Neuronal stem cell (in vitro differentiated cells): ENCODE measurements around the gene CPT1C.

Experiments used
- DNase-seq: peaks from one replicate; pipeline ENCODE4 v3.0.0-alpha.2; 2013; ENCODE audit warnings: low spot score
- H2AFZ ChIP-seq: one replicate; pipeline ENCODE4 v1.6.1; 2013; ENCODE audit warnings: mild to moderate bottlenecking, low read length, inconsistent platforms
- H2AK5ac ChIP-seq: 2 replicates; pipeline ENCODE4 v1.6.1; 2013; ENCODE audit warnings: low read depth, mild to moderate bottlenecking, inconsistent platforms, low read length, moderate library complexity, mixed read lengths
- H2BK120ac ChIP-seq: 2 replicates; pipeline ENCODE4 v1.6.1; 2013; ENCODE audit warnings: low read depth, mild to moderate bottlenecking, inconsistent platforms, low read length, moderate library complexity, mixed read lengths
- H2BK12ac ChIP-seq: one replicate; pipeline ENCODE4 v1.6.1; 2013; ENCODE audit warnings: low read length, inconsistent platforms
- H2BK15ac ChIP-seq: 2 replicates; pipeline ENCODE4 v1.6.1; 2013; ENCODE audit warnings: mild to moderate bottlenecking, low read length, inconsistent platforms, mixed read lengths
- H2BK5ac ChIP-seq: one replicate; pipeline ENCODE4 v1.6.1; 2013; ENCODE audit warnings: inconsistent platforms, mild to moderate bottlenecking, low read length, moderate library complexity
- H3K14ac ChIP-seq: one replicate; pipeline ENCODE4 v1.6.1; 2013; ENCODE audit warnings: low read length, inconsistent platforms
- H3K18ac ChIP-seq: 2 replicates; pipeline ENCODE4 v1.6.1; 2013; ENCODE audit warnings: low read length, inconsistent platforms
- H3K23ac ChIP-seq: 2 replicates; pipeline ENCODE4 v1.6.1; 2013; ENCODE audit warnings: low read depth, mild to moderate bottlenecking, mixed read lengths, low read length, inconsistent platforms; ENCODE audit not compliant: poor library complexity
- H3K27ac ChIP-seq: replicated peaks from 3 replicates; pipeline ENCODE4 v1.5.1; 2013; ENCODE audit warnings: low read length, inconsistent platforms
- H3K27me3 ChIP-seq, 3 experiments: 2 replicates each; pipeline ENCODE4 v1.6.1; 2013; ENCODE audit warnings: low read length in 3 of 3, mild to moderate bottlenecking in 2 of 3, inconsistent platforms in 1 of 3, low read depth in 1 of 3, mixed read lengths in 1 of 3, moderate library complexity in 1 of 3; ENCODE audit not compliant: control insufficient read depth in 3 of 3, insufficient read depth in 3 of 3
- H3K36me3 ChIP-seq, 2 donors: replicated peaks in 1 of 2; 2 replicates each; pipeline ENCODE4 v1.6.1; 2013; ENCODE audit warnings: low read length in 2 of 2; ENCODE audit not compliant: control insufficient read depth in 2 of 2, insufficient read depth in 2 of 2
- H3K4ac ChIP-seq: 2 replicates; pipeline ENCODE4 v1.6.1; 2013; ENCODE audit warnings: inconsistent platforms, mild to moderate bottlenecking, low read length, moderate library complexity
- H3K4me1 ChIP-seq, 2 donors: 1 replicate in 1 of 2; 2 replicates in 1 of 2; pipeline ENCODE4 v1.6.1; 2013; ENCODE audit warnings: low read length in 2 of 2, low read depth in 1 of 2; ENCODE audit not compliant: control insufficient read depth in 2 of 2, insufficient read depth in 1 of 2
- H3K4me2 ChIP-seq: one replicate; pipeline ENCODE4 v1.6.1; 2013; ENCODE audit warnings: mild to moderate bottlenecking, low read length, inconsistent platforms; ENCODE audit not compliant: insufficient read depth, poor library complexity, severe bottlenecking
- H3K4me3 ChIP-seq, 2 donors: 2 replicates each; pipeline ENCODE4 v1.5.1; 2013; ENCODE audit warnings: low read length in 2 of 2, mild to moderate bottlenecking in 2 of 2, inconsistent platforms in 1 of 2, moderate library complexity in 1 of 2
- H3K79me1 ChIP-seq: one replicate; pipeline ENCODE4 v1.6.1; 2013; ENCODE audit warnings: low read depth, mild to moderate bottlenecking, inconsistent platforms, low read length, moderate library complexity
- H3K9ac ChIP-seq: one replicate; pipeline ENCODE4 v1.6.1; 2013; ENCODE audit warnings: mild to moderate bottlenecking, low read depth, low read length, inconsistent platforms; ENCODE audit not compliant: poor library complexity
- H3K9me3 ChIP-seq, 2 donors: replicated peaks in 1 of 2; 2 replicates each; pipeline versions ENCODE3 to v1.6.1; 2013; ENCODE audit warnings: low read length in 2 of 2, mild to moderate bottlenecking in 2 of 2, inconsistent platforms in 1 of 2, low read depth in 1 of 2, mixed read lengths in 1 of 2, moderate library complexity in 1 of 2; ENCODE audit not compliant: control insufficient read depth in 2 of 2, insufficient read depth in 1 of 2
- H4K8ac ChIP-seq: one replicate; pipeline ENCODE4 v1.6.1; 2013; ENCODE audit warnings: low read depth, mild to moderate bottlenecking, inconsistent platforms, low read length, moderate library complexity
- H4K91ac ChIP-seq: one replicate; pipeline ENCODE4 v1.6.1; 2013; ENCODE audit warnings: low read length, low read depth, mild to moderate bottlenecking, inconsistent platforms; ENCODE audit not compliant: poor library complexity
- WGBS, 2 donors: extraction: QIAGEN DNeasy Blood & Tissue Kit; methylation state at CpG; one replicate each; pipeline ENCODE4 v1.1.7; 2013; ENCODE audit warnings: missing lambda C conversion rate in 2 of 2, mixed read lengths in 1 of 2; ENCODE audit not compliant: insufficient read length in 2 of 2, insufficient replicate concordance in 1 of 2; ENCODE audit errors: extremely low coverage in 2 of 2; 5-methylcytosine and 5-hydroxymethylcytosine counted together

CPT1C gene

GRCh38 chr19:49710372-49710951 lies 19.5 kb downstream of the CPT1C start:
- peaks cover 0 to 10% of the 10 kb centered on the region in 2 donors for H3K9me3 ChIP-seq
- H3K9ac ChIP-seq, result no peak overlapping the region
- no peak overlapping the region for H2BK12ac ChIP-seq
- H3K27ac ChIP-seq, result no peak overlapping the region
- H2AFZ ChIP-seq, result no peak overlapping the region
- H4K8ac ChIP-seq, result no peak overlapping the region
- no peak overlapping the region for H2BK15ac ChIP-seq
- no peak overlapping the region for H3K23ac ChIP-seq
- WGBS, 2 donors, result no CpG with 5 or more reads among the region's 20 CpGs
- H3K4me2 ChIP-seq, result no peak overlapping the region
- no peak overlapping the region for H3K14ac ChIP-seq
- no peak overlapping the region for H2BK5ac ChIP-seq
- peaks cover 46 to 56% of the 10 kb centered on the region in 2 donors for H3K36me3 ChIP-seq
- H2BK120ac ChIP-seq, result no peak overlapping the region
- H2AK5ac ChIP-seq, result no peak overlapping the region
- peaks cover 4% of the 10 kb centered on the region for H3K79me1 ChIP-seq
- no peaks in the 10 kb centered on the region for H3K4me1 ChIP-seq
- no peak overlapping the region for H3K4me3 ChIP-seq
- DNase-seq, result no peak
- H4K91ac ChIP-seq, result no peak overlapping the region
- no peak overlapping the region for H3K18ac ChIP-seq
- H3K4ac ChIP-seq, result no peak overlapping the region
- peaks cover 0 to 3% (median 0%) of the 10 kb centered on the region in 3 experiments for H3K27me3 ChIP-seq

GRCh38 chr19:49712397-49712859 lies 21.5 kb downstream of the CPT1C start:
- peak overlapping the region; percentile 45 for H3K23ac ChIP-seq
- peaks cover 0 to 10% of the 10 kb centered on the region in 2 donors for H3K9me3 ChIP-seq
- no peak overlapping the region for H4K91ac ChIP-seq
- H3K79me1 ChIP-seq, result peaks cover 4% of the 10 kb centered on the region
- H2BK12ac ChIP-seq, result no peak overlapping the region
- no peaks in the 10 kb centered on the region for H3K4me1 ChIP-seq
- H3K4me3 ChIP-seq, result no peak overlapping the region
- no peak overlapping the region for H4K8ac ChIP-seq
- H3K4ac ChIP-seq, result no peak overlapping the region
- no peak overlapping the region for H3K18ac ChIP-seq
- no peak overlapping the region for H3K9ac ChIP-seq
- no peak overlapping the region for H3K14ac ChIP-seq
- peaks cover 0 to 3% (median 0%) of the 10 kb centered on the region in 3 experiments for H3K27me3 ChIP-seq
- H2BK15ac ChIP-seq, result no peak overlapping the region
- no peak overlapping the region for H2BK5ac ChIP-seq
- H2AK5ac ChIP-seq, result no peak overlapping the region
- no peak overlapping the region for H2BK120ac ChIP-seq
- WGBS, 2 donors, result 100% methylated on average over 3 of the region's 20 CpGs; no CpG with 5 or more reads in 1 of the 2 donors
- H3K36me3 ChIP-seq, result peaks cover 32 to 38% of the 10 kb centered on the region in 2 donors
- no peak overlapping the region for H3K4me2 ChIP-seq
- DNase-seq, result no peak
- no peak overlapping the region for H3K27ac ChIP-seq
- no peak overlapping the region for H2AFZ ChIP-seq

- H3K36me3 ChIP-seq, result peaks cover 31 to 33% of the 10 kb centered on the region in 2 donors
- H3K4me2 ChIP-seq, result no peak overlapping the region
- H2BK15ac ChIP-seq, result no peak overlapping the region
- no peak overlapping the region for H4K8ac ChIP-seq
- H3K27ac ChIP-seq, result no peak overlapping the region
- no peak overlapping the region for H3K9ac ChIP-seq
- H2BK5ac ChIP-seq, result no peak overlapping the region
- H3K14ac ChIP-seq, result no peak overlapping the region
- H3K27me3 ChIP-seq, result peaks cover 0 to 3% (median 0%) of the 10 kb centered on the region in 3 experiments
- H3K4me1 ChIP-seq, result no peaks in the 10 kb centered on the region
- H3K18ac ChIP-seq, result peak overlapping the region; percentile 17
- no CpG with 5 or more reads among the region's 8 CpGs for WGBS, 2 donors
- H3K79me1 ChIP-seq, result peaks cover 4% of the 10 kb centered on the region
- DNase-seq, result no peak
- no peak overlapping the region for H2BK12ac ChIP-seq
- H2AFZ ChIP-seq, result no peak overlapping the region
- H3K9me3 ChIP-seq, result peaks cover 0 to 10% of the 10 kb centered on the region in 2 donors
- H2BK120ac ChIP-seq, result no peak overlapping the region
- H3K4ac ChIP-seq, result no peak overlapping the region
- no peak overlapping the region for H4K91ac ChIP-seq
- no peak overlapping the region for H2AK5ac ChIP-seq
- H3K4me3 ChIP-seq, result no peak overlapping the region
- no peak overlapping the region for H3K23ac ChIP-seq
Measured at GRCh38 chr19:49713236-49713845, 22.4 kb downstream of the CPT1C start.

- WGBS, 2 donors, result no CpG with 5 or more reads among the region's 3 CpGs
Measured at GRCh38 chr19:49716154-49716553, 25.2 kb downstream of the CPT1C start.

More at GRCh38 chr19:49716154-49716553, 25.2 kb downstream of the CPT1C start:
- H2AFZ ChIP-seq, result no peak overlapping the region
- H3K27me3 ChIP-seq, result peaks cover 0 to 3% (median 0%) of the 10 kb centered on the region in 3 experiments
- no peak overlapping the region for H3K18ac ChIP-seq
- no peak overlapping the region for H2BK120ac ChIP-seq
- no peak overlapping the region for H3K14ac ChIP-seq
- H2BK5ac ChIP-seq, result no peak overlapping the region
- H4K8ac ChIP-seq, result no peak overlapping the region
- peaks cover 13 to 14% of the 10 kb centered on the region in 2 donors for H3K36me3 ChIP-seq
- H3K79me1 ChIP-seq, result peaks cover 4% of the 10 kb centered on the region
- peaks cover 0 to 7% of the 10 kb centered on the region in 2 donors for H3K9me3 ChIP-seq
- H3K27ac ChIP-seq, result no peak overlapping the region
- DNase-seq, result no peak
- H3K4me3 ChIP-seq, result no peak overlapping the region
- no peak overlapping the region for H2BK12ac ChIP-seq
- H3K23ac ChIP-seq, result no peak overlapping the region
- no peak overlapping the region for H3K9ac ChIP-seq
- no peak overlapping the region for H2AK5ac ChIP-seq
- no peak overlapping the region for H3K4ac ChIP-seq
- no peak overlapping the region for H2BK15ac ChIP-seq
- H4K91ac ChIP-seq, result no peak overlapping the region
- H3K4me1 ChIP-seq, result no peaks in the 10 kb centered on the region
- H3K4me2 ChIP-seq, result no peak overlapping the region
